ENCODE measurements around the gene CRTC3.

Gene CRTC3

GRCh38 chr15:90585863-90586262 is 56.1 kb downstream of the CRTC3 start:
- Mint-ChIP-seq H3K27ac (peak overlapping the region; percentile 1), H3K9me3 (ENCODE audit: low read depth) (no peaks in the 10 kb centered on the region), H3K4me1 (ENCODE audit: low read depth) (peaks cover 70% of the 10 kb centered on the region), H3K36me3 (peaks cover 8% of the 10 kb centered on the region), H3K4me3 (no peak overlapping the region), H3K27me3 (no peaks in the 10 kb centered on the region)

GRCh38 chr15:90586948-90587347 is 57.2 kb downstream of the CRTC3 start:
- Mint-ChIP-seq H3K27me3 (no peaks in the 10 kb centered on the region), H3K27ac (no peak overlapping the region), H3K36me3 (peaks cover 6% of the 10 kb centered on the region), H3K4me3 (no peak overlapping the region), H3K4me1 (ENCODE audit: low read depth) (peaks cover 62% of the 10 kb centered on the region), H3K9me3 (ENCODE audit: low read depth) (no peaks in the 10 kb centered on the region)

- peaks cover 60% of the 10 kb centered on the region for H3K4me1 Mint-ChIP-seq (ENCODE audit: low read depth)
- H3K27me3 Mint-ChIP-seq: no peaks in the 10 kb centered on the region
- no peak overlapping the region for H3K4me3 Mint-ChIP-seq
- H3K27ac Mint-ChIP-seq: no peak overlapping the region
- peaks cover 9% of the 10 kb centered on the region for H3K36me3 Mint-ChIP-seq
- H3K9me3 Mint-ChIP-seq (ENCODE audit: low read depth): no peaks in the 10 kb centered on the region
These were observed 58.7 kb downstream of the CRTC3 start for GRCh38 chr15:90588427-90588826.

- Mint-ChIP-seq H3K36me3 (peaks cover 10% of the 10 kb centered on the region), H3K4me3 (no peak overlapping the region), H3K9me3 (ENCODE audit: low read depth) (no peaks in the 10 kb centered on the region), H3K27me3 (no peaks in the 10 kb centered on the region), H3K4me1 (ENCODE audit: low read depth) (peaks cover 68% of the 10 kb centered on the region), H3K27ac (peak overlapping the region; percentile 46)
These were observed 61.8 kb downstream of the CRTC3 start for GRCh38 chr15:90591524-90591923.

- H3K4me1 Mint-ChIP-seq (ENCODE audit: low read depth): peaks cover 69% of the 10 kb centered on the region
- no peaks in the 10 kb centered on the region for H3K27me3 Mint-ChIP-seq
- H3K27ac Mint-ChIP-seq: peak overlapping the region; percentile 65
- H3K9me3 Mint-ChIP-seq (ENCODE audit: low read depth): no peaks in the 10 kb centered on the region
- peaks cover 7% of the 10 kb centered on the region for H3K36me3 Mint-ChIP-seq
- H3K4me3 Mint-ChIP-seq: no peak overlapping the region
These were observed 62.6 kb downstream of the CRTC3 start for GRCh38 chr15:90592131-90592881.

- H3K4me1 Mint-ChIP-seq (ENCODE audit: low read depth): peaks cover 74% of the 10 kb centered on the region
- H3K4me3 Mint-ChIP-seq: peak overlapping the region; percentile 81
- peak overlapping the region; percentile 99 for H3K27ac Mint-ChIP-seq
These were observed 63.9 kb downstream of the CRTC3 start for GRCh38 chr15:90593499-90594158.

GRCh38 chr15:90594301-90594738 is 64.6 kb downstream of the CRTC3 start:
- Mint-ChIP-seq H3K4me3 (peak overlapping the region; percentile 81), H3K27ac (peak overlapping the region; percentile 99)

More at GRCh38 chr15:90593499-90594158, 63.9 kb downstream of the CRTC3 start:
- no peaks in the 10 kb centered on the region for H3K27me3 Mint-ChIP-seq
- H3K36me3 Mint-ChIP-seq: peaks cover 8% of the 10 kb centered on the region
- H3K9me3 Mint-ChIP-seq (ENCODE audit: low read depth): no peaks in the 10 kb centered on the region

GRCh38 chr15:90595763-90596155 is 66.0 kb downstream of the CRTC3 start:
- peaks cover 87% of the 10 kb centered on the region for H3K4me1 Mint-ChIP-seq (ENCODE audit: low read depth)

More at GRCh38 chr15:90594301-90594738, 64.6 kb downstream of the CRTC3 start:
- Mint-ChIP-seq H3K36me3 (peaks cover 8% of the 10 kb centered on the region), H3K27me3 (no peaks in the 10 kb centered on the region), H3K9me3 (ENCODE audit: low read depth) (no peaks in the 10 kb centered on the region), H3K4me1 (ENCODE audit: low read depth) (peaks cover 79% of the 10 kb centered on the region)

GRCh38 chr15:90596943-90597342 is 67.2 kb downstream of the CRTC3 start:
- H3K27ac Mint-ChIP-seq: peak overlapping the region; percentile 99
- H3K4me1 Mint-ChIP-seq (ENCODE audit: low read depth): peaks cover 86% of the 10 kb centered on the region
- H3K4me3 Mint-ChIP-seq: peak overlapping the region; percentile 40
- no peaks in the 10 kb centered on the region for H3K9me3 Mint-ChIP-seq (ENCODE audit: low read depth)
- no peaks in the 10 kb centered on the region for H3K27me3 Mint-ChIP-seq
- peaks cover 10% of the 10 kb centered on the region for H3K36me3 Mint-ChIP-seq

More at GRCh38 chr15:90595763-90596155, 66.0 kb downstream of the CRTC3 start:
- Mint-ChIP-seq H3K27ac (peak overlapping the region; percentile 99), H3K9me3 (ENCODE audit: low read depth) (no peaks in the 10 kb centered on the region), H3K4me3 (peak overlapping the region; percentile 1), H3K36me3 (peaks cover 10% of the 10 kb centered on the region), H3K27me3 (no peaks in the 10 kb centered on the region)

GRCh38 chr15:90597577-90597976 is 67.9 kb downstream of the CRTC3 start:
- Mint-ChIP-seq H3K4me1 (ENCODE audit: low read depth) (peaks cover 82% of the 10 kb centered on the region), H3K4me3 (peak overlapping the region; percentile 40), H3K36me3 (peaks cover 10% of the 10 kb centered on the region), H3K9me3 (ENCODE audit: low read depth) (no peaks in the 10 kb centered on the region), H3K27me3 (no peaks in the 10 kb centered on the region), H3K27ac (peak overlapping the region; percentile 99)

- H3K27ac Mint-ChIP-seq: peak overlapping the region; percentile 99
These were observed 68.4 kb downstream of the CRTC3 start for GRCh38 chr15:90598031-90598577.

GRCh38 chr15:90598679-90599078 is 69.0 kb downstream of the CRTC3 start:
- Mint-ChIP-seq H3K4me1 (ENCODE audit: low read depth) (peaks cover 76% of the 10 kb centered on the region), H3K27me3 (no peaks in the 10 kb centered on the region), H3K36me3 (peaks cover 5% of the 10 kb centered on the region), H3K9me3 (ENCODE audit: low read depth) (no peaks in the 10 kb centered on the region), H3K4me3 (peak overlapping the region; percentile 59), H3K27ac (peak overlapping the region; percentile 99)

More at GRCh38 chr15:90598031-90598577, 68.4 kb downstream of the CRTC3 start:
- Mint-ChIP-seq H3K9me3 (ENCODE audit: low read depth) (no peaks in the 10 kb centered on the region), H3K4me1 (ENCODE audit: low read depth) (peaks cover 78% of the 10 kb centered on the region), H3K27me3 (no peaks in the 10 kb centered on the region), H3K36me3 (peaks cover 10% of the 10 kb centered on the region), H3K4me3 (peak overlapping the region; percentile 59)

- Mint-ChIP-seq H3K9me3 (ENCODE audit: low read depth) (no peaks in the 10 kb centered on the region), H3K4me3 (peak overlapping the region; percentile 52), H3K4me1 (ENCODE audit: low read depth) (peaks cover 76% of the 10 kb centered on the region), H3K36me3 (peaks cover 7% of the 10 kb centered on the region), H3K27me3 (no peaks in the 10 kb centered on the region), H3K27ac (peak overlapping the region; percentile 99)
These were observed 69.4 kb downstream of the CRTC3 start for GRCh38 chr15:90599116-90599515.

- peak overlapping the region; percentile 52 for H3K4me3 Mint-ChIP-seq
- H3K4me1 Mint-ChIP-seq (ENCODE audit: low read depth): peaks cover 76% of the 10 kb centered on the region
These were observed 69.9 kb downstream of the CRTC3 start for GRCh38 chr15:90599644-90600043.

GRCh38 chr15:90600954-90601353 is 71.2 kb downstream of the CRTC3 start:
- Mint-ChIP-seq H3K27ac (peak overlapping the region; percentile 99), H3K4me3 (no peak overlapping the region), H3K27me3 (no peaks in the 10 kb centered on the region), H3K4me1 (ENCODE audit: low read depth) (peaks cover 71% of the 10 kb centered on the region), H3K9me3 (ENCODE audit: low read depth) (no peaks in the 10 kb centered on the region), H3K36me3 (peaks cover 9% of the 10 kb centered on the region)

More at GRCh38 chr15:90599644-90600043, 69.9 kb downstream of the CRTC3 start:
- H3K36me3 Mint-ChIP-seq: peaks cover 9% of the 10 kb centered on the region
- H3K9me3 Mint-ChIP-seq (ENCODE audit: low read depth): no peaks in the 10 kb centered on the region
- no peaks in the 10 kb centered on the region for H3K27me3 Mint-ChIP-seq
- H3K27ac Mint-ChIP-seq: peak overlapping the region; percentile 99

Data from activated naive CD8-positive, alpha-beta T cell (primary cell).